ENCODE results near the gene ROPN1L. TPM values are rescaled to one million over a fixed set of nuclear protein-coding genes. Genes with fewer than 3 reads are reported as not detected.

Gene ROPN1L
- polyA plus RNA-seq, 1 donor from 2014 or later = 0.52 TPM

DNA sequence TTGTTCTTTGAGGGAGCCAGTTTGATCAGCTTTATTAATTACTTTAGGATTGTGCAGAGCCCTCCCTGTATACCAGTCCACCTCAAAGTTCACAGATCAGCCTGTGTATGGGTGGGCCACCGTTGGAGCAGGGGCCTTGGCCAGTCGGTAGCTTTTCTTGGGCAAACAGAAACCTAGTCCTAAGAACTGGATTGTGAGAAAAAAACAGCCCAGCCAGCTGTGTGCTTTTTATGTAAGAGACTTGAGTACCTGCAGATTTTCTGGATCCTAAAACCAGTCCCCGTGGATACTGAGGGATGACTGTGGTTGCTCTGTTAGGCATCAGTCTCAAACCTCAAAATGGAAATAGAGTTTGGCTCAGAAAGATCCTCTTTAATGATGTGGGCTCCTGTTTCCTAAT, 24.8 kb upstream of the ROPN1L start:
- no peaks in the 10 kb centered on the region for H3F3A ChIP-seq (ENCODE audit: insufficient read depth, low read length, poor library complexity, severe bottlenecking)
- no peak overlapping the region for H3K4me3 ChIP-seq (ENCODE audit: low read length)
- no peaks in the 10 kb centered on the region for H3K9me3 ChIP-seq (ENCODE audit: low read length)
- H3K36me3 ChIP-seq (ENCODE audit: insufficient read depth, low read length) = peaks cover 41% of the 10 kb centered on the region
- H3K9ac ChIP-seq (ENCODE audit: low read length) = no peak overlapping the region
- no peaks in the 10 kb centered on the region for H4K20me1 ChIP-seq (ENCODE audit: insufficient read depth)
- H3K27me3 ChIP-seq (ENCODE audit: insufficient read depth, low read depth, low read length) = no peaks in the 10 kb centered on the region
- H3K4me2 ChIP-seq (ENCODE audit: low read length) = no peak overlapping the region
- peaks cover 3% of the 10 kb centered on the region for H3K79me2 ChIP-seq (replicated peaks; ENCODE audit: insufficient read depth, low read length)
- no peak overlapping the region for H2AFZ ChIP-seq (ENCODE audit: low read depth, low read length)
- H3K9me2 ChIP-seq (ENCODE audit: insufficient read depth, low read length) = no peaks in the 10 kb centered on the region
- TF ChIP-seq, protein P1, sequence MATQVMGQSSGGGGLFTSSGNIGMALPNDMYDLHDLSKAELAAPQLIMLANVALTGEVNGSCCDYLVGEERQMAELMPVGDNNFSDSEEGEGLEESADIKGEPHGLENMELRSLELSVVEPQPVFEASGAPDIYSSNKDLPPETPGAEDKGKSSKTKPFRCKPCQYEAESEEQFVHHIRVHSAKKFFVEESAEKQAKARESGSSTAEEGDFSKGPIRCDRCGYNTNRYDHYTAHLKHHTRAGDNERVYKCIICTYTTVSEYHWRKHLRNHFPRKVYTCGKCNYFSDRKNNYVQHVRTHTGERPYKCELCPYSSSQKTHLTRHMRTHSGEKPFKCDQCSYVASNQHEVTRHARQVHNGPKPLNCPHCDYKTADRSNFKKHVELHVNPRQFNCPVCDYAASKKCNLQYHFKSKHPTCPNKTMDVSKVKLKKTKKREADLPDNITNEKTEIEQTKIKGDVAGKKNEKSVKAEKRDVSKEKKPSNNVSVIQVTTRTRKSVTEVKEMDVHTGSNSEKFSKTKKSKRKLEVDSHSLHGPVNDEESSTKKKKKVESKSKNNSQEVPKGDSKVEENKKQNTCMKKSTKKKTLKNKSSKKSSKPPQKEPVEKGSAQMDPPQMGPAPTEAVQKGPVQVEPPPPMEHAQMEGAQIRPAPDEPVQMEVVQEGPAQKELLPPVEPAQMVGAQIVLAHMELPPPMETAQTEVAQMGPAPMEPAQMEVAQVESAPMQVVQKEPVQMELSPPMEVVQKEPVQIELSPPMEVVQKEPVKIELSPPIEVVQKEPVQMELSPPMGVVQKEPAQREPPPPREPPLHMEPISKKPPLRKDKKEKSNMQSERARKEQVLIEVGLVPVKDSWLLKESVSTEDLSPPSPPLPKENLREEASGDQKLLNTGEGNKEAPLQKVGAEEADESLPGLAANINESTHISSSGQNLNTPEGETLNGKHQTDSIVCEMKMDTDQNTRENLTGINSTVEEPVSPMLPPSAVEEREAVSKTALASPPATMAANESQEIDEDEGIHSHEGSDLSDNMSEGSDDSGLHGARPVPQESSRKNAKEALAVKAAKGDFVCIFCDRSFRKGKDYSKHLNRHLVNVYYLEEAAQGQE (IDR thresholded peaks at IDR 0.05; ENCODE audit: borderline replicate concordance) = no peak
- no peak for TF ChIP-seq EP300 (conservative IDR thresholded peaks at IDR 0.05; ENCODE audit: poor library complexity, severe bottlenecking)
- TF ChIP-seq EZH2 (IDR thresholded peaks at IDR 0.05; ENCODE audit: borderline replicate concordance, insufficient read depth, low read length, poor library complexity, severe bottlenecking) = no peak
- no peak for TF ChIP-seq MXI1 (conservative IDR thresholded peaks at IDR 0.05; ENCODE audit: poor library complexity, severe bottlenecking)
- TF ChIP-seq, protein P2, sequence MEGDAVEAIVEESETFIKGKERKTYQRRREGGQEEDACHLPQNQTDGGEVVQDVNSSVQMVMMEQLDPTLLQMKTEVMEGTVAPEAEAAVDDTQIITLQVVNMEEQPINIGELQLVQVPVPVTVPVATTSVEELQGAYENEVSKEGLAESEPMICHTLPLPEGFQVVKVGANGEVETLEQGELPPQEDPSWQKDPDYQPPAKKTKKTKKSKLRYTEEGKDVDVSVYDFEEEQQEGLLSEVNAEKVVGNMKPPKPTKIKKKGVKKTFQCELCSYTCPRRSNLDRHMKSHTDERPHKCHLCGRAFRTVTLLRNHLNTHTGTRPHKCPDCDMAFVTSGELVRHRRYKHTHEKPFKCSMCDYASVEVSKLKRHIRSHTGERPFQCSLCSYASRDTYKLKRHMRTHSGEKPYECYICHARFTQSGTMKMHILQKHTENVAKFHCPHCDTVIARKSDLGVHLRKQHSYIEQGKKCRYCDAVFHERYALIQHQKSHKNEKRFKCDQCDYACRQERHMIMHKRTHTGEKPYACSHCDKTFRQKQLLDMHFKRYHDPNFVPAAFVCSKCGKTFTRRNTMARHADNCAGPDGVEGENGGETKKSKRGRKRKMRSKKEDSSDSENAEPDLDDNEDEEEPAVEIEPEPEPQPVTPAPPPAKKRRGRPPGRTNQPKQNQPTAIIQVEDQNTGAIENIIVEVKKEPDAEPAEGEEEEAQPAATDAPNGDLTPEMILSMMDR (IDR thresholded peaks at IDR 0.05; ENCODE audit: poor library complexity, severe bottlenecking) = no peak
- no peak for TF ChIP-seq SMC3 (conservative IDR thresholded peaks at IDR 0.05; ENCODE audit: poor library complexity)
- TF ChIP-seq TAF1 (IDR thresholded peaks at IDR 0.05; ENCODE audit: low read depth) = no peak
- no peak overlapping the region for H3K27ac ChIP-seq (ENCODE audit: low read length)

DNA sequence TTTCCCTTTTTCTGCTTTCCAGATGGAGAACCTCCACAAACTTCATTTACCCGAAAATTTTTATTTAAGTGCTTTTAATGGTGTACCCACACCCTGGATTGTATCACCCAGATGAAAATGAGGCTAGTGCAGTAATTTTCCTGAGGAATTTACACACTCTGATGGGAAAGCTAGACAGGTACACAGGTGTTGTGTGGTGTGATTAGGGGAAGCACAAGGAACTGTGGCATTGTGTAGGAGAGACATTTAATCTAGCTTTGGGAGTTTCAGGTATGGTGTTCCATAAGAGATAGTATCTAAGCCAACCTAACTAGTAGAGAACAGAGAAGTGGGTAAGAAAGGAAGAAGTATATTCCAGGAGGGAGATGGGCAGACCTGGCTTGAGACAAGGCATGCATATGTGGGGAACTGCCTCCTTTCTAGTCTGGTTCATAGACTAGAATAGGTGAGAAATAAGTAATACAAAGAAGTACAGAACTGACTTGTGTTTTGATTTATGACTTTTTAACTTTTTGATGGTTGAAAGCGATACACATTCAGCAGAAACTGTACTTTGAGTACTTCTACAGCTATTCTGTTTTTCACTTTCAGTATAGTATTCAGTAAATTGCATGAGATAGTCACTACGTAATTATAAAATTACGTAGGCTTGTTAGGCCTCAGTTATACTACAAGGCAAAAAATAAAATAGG, 22.9 kb upstream of the ROPN1L start:
- Histone ChIP-seq H4K20me1 (ENCODE audit: insufficient read depth) (no peaks in the 10 kb centered on the region), H3F3A (ENCODE audit: insufficient read depth, low read length, poor library complexity, severe bottlenecking) (no peaks in the 10 kb centered on the region), H3K9ac (ENCODE audit: low read length) (no peak overlapping the region), H2AFZ (ENCODE audit: low read depth, low read length) (no peak overlapping the region), H3K9me3 (ENCODE audit: low read length) (no peaks in the 10 kb centered on the region), H3K4me3 (ENCODE audit: low read length) (no peak overlapping the region), H3K79me2 (replicated peaks; ENCODE audit: insufficient read depth, low read length) (peaks cover 3% of the 10 kb centered on the region), H3K9me2 (ENCODE audit: insufficient read depth, low read length) (no peaks in the 10 kb centered on the region), H3K27me3 (ENCODE audit: insufficient read depth, low read depth, low read length) (no peaks in the 10 kb centered on the region), H3K27ac (ENCODE audit: low read length) (no peak overlapping the region), H3K4me2 (ENCODE audit: low read length) (no peak overlapping the region), H3K36me3 (ENCODE audit: insufficient read depth, low read length) (peaks cover 36% of the 10 kb centered on the region)
- no peak for TF ChIP-seq POLR2AphosphoS5 (IDR thresholded peaks at IDR 0.05)
- TF ChIP-seq SMC3 (conservative IDR thresholded peaks at IDR 0.05; ENCODE audit: poor library complexity) = no peak
- TF ChIP-seq, protein P2 (IDR thresholded peaks at IDR 0.05; ENCODE audit: poor library complexity, severe bottlenecking) = no peak
- no peak for TF ChIP-seq EP300 (conservative IDR thresholded peaks at IDR 0.05; ENCODE audit: poor library complexity, severe bottlenecking)
- TF ChIP-seq EZH2 (IDR thresholded peaks at IDR 0.05; ENCODE audit: borderline replicate concordance, insufficient read depth, low read length, poor library complexity, severe bottlenecking) = no peak
- TF ChIP-seq TAF1 (IDR thresholded peaks at IDR 0.05; ENCODE audit: low read depth) = no peak
- TF ChIP-seq, protein P1 (IDR thresholded peaks at IDR 0.05; ENCODE audit: borderline replicate concordance) = no peak
- TF ChIP-seq MXI1 (conservative IDR thresholded peaks at IDR 0.05; ENCODE audit: poor library complexity, severe bottlenecking) = no peak
- no peak for TF ChIP-seq RAD21 (conservative IDR thresholded peaks at IDR 0.05)
